G401 (cell line): ENCODE data around the gene NXN. TPM values are rescaled to one million over a fixed set of nuclear protein-coding genes. Genes with fewer than 3 reads are reported as not detected.
A peak's percentile ranks its signal among the peaks of the same experiment; 100 is the strongest.
"Not testable (repeated sequence)": the region's sequence is repeated elsewhere in the genome, so short reads cannot be mapped to it uniquely, and the experiment has no call there.

Source experiments
- DNase-seq: peaks from one replicate; pipeline ENCODE4 v3.0.0-alpha.2; 2015; ENCODE audit warnings: low spot score
- in situ Hi-C: cut with HindIII; loops from 2 replicates; pipeline ENCODE4 v1.10.0; 2016; ENCODE audit warnings: low sequenced_read_pairs, mixed read lengths
- total RNA-seq: library from RNA; depleted of rRNA; stranded (reverse); fragments of >200 nt; shearing (Covaris generic); gene quantifications from 2 replicates; pipeline ENCODE4 v1.2.3, GENCODE V29; 2014

The NXN gene
- total RNA-seq, 1 experiment from 2014 or later, result 147 TPM

DNA sequence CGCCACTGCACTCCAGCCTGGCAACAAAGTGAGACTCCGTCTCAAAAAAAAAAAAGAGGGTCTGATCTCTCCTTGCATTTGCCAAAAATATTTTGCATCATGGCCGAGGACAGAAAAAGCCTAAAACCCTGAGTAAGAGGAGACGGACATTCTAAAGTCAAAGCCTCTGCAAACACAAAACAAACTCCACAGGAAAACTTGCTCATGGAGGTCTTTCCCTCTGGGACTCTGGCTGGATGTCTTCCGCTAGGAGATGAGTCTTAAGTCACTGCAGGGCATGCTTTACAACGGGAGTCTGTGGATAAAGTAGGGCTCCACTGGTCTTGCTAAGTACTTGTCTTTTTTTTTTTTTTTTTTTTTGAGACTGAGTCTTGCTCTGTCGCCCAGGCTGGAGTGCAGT is 123.4 kb downstream of the NXN start:
- no peak for DNase-seq
- in situ Hi-C loops, result no loop called here

DNA sequence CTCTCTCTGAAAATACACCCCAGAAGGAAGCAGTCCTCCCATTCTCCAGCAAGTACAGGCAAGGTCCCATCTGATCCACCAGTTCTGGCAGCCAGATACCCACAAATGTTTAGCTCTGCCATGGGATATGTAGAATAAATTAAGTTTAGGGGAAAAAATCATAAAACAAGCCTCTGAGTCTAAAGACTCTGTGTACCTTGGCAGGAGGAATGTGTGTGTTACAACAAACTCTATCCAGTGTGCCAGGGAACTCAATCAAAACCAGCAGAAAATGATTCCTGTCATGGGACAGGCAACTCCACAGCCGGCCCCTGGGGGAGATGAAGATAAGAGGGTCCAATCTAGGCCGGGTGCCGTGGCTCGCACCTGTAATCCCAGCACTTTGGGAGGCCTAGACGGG is 124.0 kb downstream of the NXN start:
- in situ Hi-C loops, result no loop called here
- DNase-seq, result no peak

DNA sequence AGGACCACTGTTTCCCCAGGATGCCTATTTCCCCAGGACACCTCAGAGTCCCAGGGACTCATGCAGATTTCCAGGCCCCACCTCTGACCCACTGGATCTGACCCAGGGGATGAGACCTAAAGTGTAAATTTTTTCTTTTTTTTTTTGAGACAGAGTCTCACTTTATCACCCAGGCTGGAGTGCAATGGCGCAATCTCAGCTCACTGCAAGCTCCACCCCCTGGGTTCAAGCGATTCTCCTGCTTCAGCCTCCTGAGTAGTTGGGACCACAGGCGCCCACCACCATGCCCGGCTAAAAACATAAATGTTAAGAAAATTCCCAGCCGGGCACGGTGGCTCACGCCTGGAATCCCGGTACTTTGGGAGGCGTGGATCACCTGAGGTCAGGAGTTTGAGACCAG is 126.7 kb downstream of the NXN start:
- in situ Hi-C loops, DNase-seq: not testable (repeated sequence)

DNA sequence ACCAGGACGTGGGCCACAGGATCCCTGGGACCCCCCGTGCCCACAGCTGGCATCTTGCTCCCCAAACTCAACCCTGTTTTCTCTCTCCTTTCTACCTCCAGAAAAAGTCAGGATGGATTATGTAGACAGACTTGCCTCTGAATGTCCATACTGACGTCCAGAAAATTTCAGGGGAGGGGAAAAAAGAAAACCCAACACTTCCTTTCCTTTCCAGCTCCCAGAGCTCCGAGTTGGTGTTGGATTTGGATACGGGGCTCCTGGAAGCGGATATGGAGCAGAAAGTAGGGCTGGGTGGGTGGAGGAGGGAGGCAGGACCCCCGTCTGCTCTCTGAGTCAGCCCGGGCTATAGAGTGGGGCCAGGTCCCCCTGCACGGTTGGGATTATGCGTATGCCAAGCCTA is 127.2 kb downstream of the NXN start:
- in situ Hi-C loops, result no loop called here
- no peak for DNase-seq

DNA sequence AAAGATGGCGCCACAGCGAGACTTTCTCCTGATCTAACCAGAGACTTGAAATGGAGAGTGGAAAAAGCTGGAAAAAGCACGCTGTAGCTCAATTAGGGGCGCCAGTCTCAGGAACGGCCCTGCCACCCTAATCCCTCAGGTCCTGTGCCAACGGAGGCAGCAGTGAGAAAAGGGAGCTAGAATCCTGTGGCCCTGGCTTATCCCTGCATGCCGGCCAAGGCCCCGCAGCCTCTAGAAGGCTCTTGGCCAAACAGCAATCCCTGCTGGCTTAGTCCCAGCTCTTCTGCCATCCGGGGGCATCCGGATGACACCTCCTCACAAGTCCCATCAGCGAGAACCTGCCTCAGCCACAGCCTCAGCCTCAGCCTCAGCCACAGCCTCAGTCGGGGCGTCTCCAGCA is 127.7 kb downstream of the NXN start:
- in situ Hi-C loops, result no loop called here
- peak; percentile 50 for DNase-seq

DNA sequence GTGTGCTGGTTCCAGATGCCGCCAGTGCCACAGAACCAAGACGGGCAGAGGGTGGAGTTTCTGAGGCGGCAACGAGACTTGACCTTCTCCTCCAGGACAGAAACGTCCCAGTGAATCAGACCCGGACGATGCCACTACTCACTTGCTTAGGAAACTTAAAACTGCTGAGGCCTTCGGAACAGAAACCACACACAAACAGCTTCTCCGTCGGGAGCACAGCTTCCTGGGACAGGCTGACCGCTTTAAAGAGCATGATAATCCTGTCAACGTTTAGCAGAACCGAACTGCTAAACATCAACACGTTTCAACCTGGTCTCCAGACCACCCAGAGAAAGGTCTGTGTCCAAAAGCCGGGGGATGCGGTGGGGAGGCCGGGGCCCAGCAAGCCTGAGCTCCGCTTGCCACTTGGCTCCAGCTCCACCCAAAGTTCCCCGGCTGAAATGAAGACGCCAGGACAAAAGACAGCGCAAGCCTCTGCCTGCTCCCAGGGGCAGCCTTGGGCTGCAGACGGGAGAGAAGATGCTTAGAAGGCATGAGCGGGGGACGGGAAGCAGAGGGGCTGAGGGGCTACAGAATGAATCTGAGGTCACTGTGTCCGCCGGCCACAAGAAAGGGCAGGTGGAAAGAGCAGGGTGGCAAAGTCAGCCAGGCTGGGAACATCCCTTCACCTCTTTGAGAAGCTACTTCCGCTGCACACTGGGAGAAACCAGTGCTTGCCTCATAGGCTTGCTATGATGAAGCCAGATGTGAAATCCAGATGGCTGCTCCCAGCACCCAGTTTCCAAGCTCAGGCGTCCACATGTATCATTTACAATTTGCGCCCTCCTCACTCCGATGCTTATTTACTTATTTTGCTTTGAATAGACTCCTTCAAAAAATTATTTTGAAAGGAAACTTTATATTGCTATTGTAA is 128.5 kb downstream of the NXN start:
- in situ Hi-C loops, result no loop called here
- no peak for DNase-seq

DNA sequence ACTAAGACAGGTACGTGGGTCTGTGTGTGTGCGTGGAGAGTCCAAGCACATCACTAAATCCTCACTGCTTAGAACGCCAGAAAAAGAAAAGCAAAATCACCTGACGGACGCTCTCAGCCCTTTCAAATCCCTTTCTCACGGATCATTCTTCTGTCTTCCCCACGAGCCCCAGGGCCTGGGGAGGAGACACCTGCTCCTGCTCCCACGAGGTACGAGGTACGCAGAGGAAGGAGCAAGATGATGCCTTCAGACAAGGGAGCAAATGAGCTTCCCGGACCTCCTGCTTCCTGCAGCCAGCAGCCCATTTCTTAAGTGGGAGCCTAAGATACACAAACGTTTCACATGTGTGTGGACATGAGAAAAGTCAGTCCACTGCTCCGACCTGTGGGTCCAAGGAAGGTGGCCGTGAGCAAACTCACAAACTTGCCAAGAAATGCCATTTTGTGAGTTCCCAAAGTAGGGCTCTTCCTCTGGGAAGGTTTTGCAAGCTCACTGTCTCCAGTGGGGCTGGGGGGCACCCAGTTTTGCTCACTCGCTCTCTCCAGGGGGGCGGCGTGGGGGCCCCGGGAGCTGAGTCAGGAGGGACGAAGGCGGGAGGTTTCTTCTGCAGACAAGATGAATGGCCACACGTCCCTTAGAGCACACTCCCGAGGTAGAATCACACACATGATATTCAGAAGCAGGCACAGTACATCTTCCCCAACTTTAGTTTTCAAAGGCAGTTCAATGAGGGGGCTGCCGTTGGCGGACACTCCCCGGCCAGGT is 129.3 kb downstream of the NXN start:
- in situ Hi-C loops, result no loop called here
- DNase-seq, result no peak

DNA sequence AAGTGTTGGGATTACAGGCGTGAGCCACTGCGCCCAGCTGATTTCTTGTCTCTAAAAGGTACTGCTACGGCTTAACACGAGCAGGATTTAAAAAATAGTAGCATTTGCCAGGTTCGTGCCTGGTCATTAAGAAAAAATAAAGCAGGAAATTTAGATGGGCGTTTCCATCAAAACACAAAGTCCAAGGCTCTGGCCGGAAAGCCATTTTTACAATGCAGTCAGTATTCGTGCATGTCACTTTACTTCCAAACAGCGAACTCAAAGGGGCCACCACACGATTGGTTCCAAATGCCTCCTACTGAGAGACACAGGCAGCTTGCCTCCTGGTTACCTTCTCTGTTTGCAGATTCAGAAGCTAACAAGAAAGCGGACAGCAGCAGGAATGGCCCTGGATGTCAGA is 131.2 kb downstream of the NXN start:
- DNase-seq, result no peak
- in situ Hi-C loops, result no loop called here

DNA sequence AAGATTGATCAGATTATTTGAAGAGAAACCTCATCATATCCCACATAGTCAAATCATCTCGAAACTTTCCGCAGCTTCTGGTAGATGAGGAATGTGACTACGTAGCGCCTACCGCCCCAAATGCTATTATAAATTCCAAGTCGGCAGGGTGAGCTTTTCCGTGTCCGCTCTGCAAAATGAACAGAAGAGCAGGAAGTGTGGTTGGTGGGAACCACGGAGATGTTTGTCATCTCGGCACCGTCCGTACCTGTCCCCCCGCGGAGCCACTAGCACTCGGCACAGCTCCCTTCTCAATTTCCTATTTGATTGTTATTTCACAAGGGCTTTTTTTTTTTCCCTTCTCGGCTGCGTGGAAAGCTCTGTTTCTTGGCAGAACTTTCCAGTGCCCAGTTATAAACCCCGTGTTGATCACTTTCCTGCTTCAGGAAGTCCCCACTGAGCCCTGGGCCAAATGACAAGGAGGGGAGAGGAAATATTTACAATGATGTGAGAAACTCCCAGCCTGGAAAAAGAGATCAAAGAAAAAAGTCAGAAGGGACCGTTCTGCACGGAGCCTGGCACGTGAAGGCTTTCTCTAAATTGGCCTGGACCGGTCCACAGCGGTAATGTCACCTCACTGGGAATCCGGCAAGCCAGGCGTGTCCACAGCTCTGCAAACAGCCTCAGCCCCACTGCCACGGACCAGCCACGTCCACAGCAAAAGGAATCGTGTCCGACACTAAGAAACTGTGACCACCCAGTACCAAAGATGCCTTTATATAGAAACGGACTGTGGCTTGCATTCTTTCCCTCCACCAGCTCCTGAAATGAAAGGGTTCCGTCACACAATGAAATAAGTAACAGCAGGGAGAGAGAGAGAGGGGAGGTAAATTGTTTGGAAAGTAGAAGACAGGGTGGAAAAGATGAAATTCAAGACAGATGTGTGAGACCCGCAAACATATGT is 132.4 kb downstream of the NXN start:
- no peak for DNase-seq
- in situ Hi-C loops, result no loop called here

DNA sequence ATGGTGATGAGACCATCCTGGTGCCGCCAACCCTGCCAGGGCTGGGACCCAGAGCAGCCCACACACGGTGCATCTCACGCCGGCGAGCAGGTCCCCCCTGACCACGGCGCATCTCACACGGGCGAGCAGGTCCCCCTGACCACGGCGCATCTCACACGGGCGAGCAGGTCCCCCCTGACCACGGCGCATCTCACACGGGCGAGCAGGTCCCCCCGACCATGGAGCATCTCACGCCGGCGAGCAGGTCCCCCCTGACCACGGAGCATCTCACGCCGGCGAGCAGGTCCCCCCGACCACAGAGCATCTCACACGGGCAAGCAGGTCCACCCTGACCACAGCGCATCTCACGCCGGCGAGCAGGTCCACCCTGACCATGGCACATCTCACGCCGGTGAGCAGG is 138.3 kb downstream of the NXN start:
- in situ Hi-C loops, result no loop called here
- DNase-seq, result no peak

DNA sequence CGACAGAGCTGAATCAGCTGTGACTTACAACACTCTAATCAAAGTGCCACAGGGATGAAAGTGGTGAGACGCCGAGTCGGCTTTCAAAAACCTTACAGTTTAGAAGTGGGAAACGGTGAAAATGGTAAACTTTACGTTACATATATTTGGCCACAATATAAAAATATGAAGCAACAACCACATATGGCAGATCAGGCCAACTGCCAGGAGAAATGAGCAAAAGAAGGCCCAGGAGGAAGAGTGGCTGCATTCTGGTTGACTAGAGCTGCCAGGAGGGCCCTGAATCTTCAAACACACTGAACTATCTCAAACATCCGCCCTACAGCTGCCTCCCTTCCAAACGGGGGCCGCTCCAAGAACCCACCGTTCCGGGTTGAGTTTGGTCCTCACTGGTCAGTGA is 141.1 kb downstream of the NXN start:
- no peak for DNase-seq
- in situ Hi-C loops, result no loop called here

DNA sequence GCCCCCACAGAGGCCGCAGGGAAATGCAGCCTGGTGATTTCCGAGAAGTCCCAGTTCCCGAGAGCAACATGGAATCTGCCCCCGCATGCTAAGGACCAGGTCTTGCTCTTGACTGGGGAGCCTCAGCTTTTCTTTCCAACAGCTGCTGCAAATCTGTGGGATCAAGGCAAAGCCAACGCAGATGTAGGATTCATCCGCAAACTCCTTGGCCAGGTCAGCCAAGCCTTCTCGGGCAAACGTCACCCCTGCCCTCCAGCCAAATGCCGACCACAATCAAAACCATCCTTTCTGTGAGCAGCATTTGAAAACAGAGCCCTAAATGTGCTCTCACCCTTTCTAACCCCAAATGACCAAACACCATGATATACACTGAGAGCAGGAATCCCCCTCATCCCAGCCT is 143.4 kb downstream of the NXN start:
- in situ Hi-C loops, result no loop called here
- DNase-seq, result no peak

DNA sequence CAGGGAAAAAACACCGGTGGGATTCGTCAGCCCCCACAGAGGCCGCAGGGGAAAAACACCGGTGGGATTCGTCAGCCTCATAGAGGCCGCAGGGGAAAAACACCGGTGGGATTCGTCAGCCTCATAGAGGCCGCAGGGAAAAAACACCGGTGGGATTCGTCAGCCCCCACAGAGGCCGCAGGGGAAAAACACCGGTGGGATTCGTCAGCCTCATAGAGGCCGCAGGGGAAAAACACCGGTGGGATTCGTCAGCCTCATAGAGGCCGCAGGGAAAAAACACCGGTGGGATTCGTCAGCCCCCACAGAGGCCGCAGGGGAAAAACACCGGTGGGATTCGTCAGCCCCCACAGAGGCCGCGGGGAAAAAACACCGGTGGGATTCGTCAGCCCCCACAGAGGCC is 143.9 kb downstream of the NXN start:
- in situ Hi-C loops, DNase-seq: not testable (repeated sequence)

DNA sequence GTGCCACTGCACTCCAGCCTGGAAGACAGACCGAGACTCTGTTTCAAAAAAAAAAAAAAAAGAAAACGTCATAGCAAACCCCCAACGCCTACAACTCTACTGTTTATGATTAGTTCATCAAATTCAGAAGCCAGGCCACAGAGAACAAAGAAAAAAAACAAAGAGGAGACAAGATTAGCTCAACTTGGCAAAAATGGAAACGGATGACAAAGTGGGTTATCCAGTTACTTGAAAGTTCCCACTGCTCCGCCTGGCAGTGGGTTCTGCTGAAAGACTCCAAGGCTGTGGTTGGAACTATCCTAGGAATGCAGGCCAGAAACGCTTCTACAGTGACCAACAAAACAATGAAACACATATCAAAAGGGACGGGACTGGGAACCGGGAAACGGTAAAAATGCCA is 144.3 kb downstream of the NXN start:
- in situ Hi-C loops, result no loop called here
- no peak for DNase-seq

DNA sequence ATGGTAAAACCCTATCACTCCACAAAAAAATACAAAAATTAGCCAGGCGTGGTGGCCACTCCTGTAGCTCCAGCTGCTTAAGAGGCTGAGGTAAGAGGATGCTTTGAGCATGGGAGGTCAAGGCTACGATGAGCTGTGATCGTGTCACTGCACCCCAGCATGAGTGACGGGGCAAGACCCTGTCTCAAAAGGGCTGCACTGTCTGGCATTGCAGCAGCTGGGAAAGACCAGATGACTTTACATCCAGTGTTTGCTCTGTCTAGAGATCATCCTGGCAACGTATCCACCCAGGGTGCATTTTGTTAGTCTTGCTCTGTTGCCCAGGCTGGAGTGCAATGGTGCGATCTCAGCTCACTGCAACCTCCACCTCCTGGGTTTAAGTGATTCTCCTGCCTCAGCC is 145.4 kb downstream of the NXN start:
- no peak for DNase-seq
- in situ Hi-C loops, result no loop called here

DNA sequence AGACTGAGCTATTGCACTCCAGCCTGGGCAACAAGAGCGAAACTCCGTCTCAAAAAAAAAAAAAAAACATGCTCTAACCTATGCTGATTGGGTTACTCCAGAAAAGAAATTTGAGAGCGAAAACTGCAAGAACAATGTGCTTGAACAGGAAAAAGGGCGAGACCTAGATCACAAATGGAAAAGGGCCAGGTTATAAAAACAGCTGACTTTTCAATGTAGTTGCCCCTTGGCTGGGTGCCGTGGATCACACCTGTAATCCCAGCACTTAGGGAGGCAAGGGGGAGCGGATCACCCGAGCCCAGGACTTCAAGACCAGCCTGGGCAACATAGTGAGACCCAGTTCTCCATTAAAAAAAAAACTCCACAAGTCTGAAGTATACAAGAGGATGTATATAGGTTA is 148.6 kb downstream of the NXN start:
- in situ Hi-C loops, result no loop called here
- DNase-seq, result no peak

DNA sequence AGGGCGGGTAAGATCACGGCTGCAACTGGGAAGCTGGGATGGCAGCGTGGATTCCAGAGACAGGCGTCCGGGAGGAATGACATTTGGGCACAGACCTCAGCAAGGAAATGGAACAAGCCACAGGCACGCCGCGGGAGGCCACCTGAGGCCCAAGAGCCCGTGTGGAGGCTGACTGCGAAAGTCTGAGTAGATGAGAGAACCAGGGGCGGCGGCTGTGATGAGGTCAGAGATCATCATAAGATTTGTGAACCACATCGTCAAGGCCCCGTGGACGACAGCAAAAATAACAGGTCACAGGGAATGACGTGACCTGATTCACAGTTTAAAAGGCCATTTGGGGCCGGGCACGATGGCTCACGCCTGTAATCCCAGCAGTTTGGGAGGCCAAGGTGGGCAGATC is 149.2 kb downstream of the NXN start:
- DNase-seq, result no peak
- in situ Hi-C loops, result no loop called here

DNA sequence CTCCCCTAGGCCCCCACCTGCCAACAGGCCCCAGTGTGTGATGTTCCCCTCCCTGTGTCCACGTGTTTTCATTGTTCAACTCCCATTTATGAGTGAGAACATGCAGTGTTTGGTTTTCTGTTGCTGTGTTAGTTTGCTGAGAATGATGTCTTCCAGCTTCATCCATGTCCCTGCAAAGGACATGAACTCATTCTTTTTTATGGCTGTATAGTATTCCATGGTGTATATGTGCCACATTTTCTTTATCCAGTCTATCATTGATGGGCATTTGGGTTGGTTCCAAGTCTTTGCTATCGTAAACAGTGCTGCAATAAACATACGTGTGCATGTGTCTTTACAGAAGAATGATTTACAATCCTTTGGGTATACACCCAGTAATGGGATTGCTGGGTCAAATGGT is 150.0 kb downstream of the NXN start:
- in situ Hi-C loops, DNase-seq: not testable (repeated sequence)

DNA sequence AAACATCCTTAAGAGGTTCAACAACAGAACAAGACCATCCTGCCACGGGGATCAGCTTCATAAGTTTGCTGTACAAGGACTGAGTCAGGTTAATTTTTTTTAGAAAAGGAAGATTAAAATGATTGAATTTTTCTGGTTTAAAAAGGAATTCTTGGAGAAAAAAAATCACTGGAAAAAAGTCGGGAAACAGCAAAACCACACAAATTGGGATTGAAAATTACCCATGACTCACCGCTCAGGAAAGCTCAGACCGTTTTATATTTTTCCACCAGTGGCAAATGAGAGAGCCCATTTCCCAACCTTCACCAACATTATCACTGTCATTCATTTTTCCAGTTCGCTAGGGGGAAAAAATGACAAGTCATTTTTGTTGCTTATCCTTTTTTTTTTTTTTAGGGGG is 150.8 kb downstream of the NXN start:
- DNase-seq, result no peak
- in situ Hi-C loops, result no loop called here

DNA sequence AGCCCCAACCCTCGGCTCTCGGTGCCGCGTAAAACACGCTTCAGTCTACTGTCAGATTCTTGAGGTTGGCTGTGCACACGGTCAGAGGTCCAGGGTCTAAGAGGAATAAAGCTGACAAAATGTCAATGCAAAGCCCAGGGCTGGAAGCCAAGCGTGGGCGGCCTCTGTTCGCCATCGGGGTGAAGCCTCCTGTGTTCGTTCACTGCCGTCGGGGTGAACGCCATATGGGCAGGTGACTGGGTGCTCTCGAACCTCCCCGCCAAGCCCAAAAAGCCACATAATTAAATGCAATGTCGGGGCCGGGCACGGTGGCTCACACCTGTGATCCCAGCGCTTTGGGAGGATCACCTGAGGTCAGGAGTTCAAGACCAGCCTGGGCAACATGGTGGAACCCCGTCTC is 152.8 kb downstream of the NXN start:
- in situ Hi-C loops, result no loop called here
- DNase-seq, result no peak
